Activated naive CD8-positive, alpha-beta T cell treated with anti-CD3 and anti-CD28 coated beads, Interleukin-2, amount 10 ng/mL, durations not matched to agents 7 days and 5 days (primary cell): ENCODE measurements around the gene PIP4K2C. TPM values are rescaled to one million over a fixed set of nuclear protein-coding genes. Genes with fewer than 3 reads are reported as not detected.
"Not testable (repeated sequence)": the region's sequence is repeated elsewhere in the genome, so short reads cannot be mapped to it uniquely, and the experiment has no call there.

Source experiments
- ATAC-seq: fragments of 150-1000 bp; cut with Tn5 transposase; one replicate; pipeline ENCODE4 v1.10.0; 2021; ENCODE audit warnings: low read depth, moderate library complexity
- POLR2A ChIA-PET: fragments of 350-600 bp; sonication (Branson Sonifier 250); formaldehyde crosslinking; loops from one replicate; lab custom pipeline; 2021; ENCODE audit warnings: antibody characterized with exemption; lab: Charles Lee
- DNase-seq: peaks from one replicate; pipeline ENCODE4 v3.0.0; 2021
- H3K27ac Mint-ChIP-seq: one replicate; pipeline ENCODE4 v1.8.0; 2022; ENCODE audit warnings: mild to moderate bottlenecking, mixed read lengths
- H3K27me3 Mint-ChIP-seq: one replicate; pipeline ENCODE4 v1.8.0; 2022; ENCODE audit warnings: mild to moderate bottlenecking, moderate library complexity, mixed read lengths
- H3K36me3 Mint-ChIP-seq: one replicate; pipeline ENCODE4 v1.8.0; 2021; ENCODE audit warnings: mild to moderate bottlenecking, mixed read lengths
- H3K4me1 Mint-ChIP-seq: one replicate; pipeline ENCODE4 v1.8.0; 2021; ENCODE audit warnings: mixed read lengths
- H3K4me3 Mint-ChIP-seq: one replicate; pipeline ENCODE4 v1.8.0; 2022; ENCODE audit warnings: mild to moderate bottlenecking, moderate library complexity, mixed read lengths
- H3K9me3 Mint-ChIP-seq: one replicate; pipeline ENCODE4 v1.8.0; 2021; ENCODE audit warnings: mixed read lengths
- total RNA-seq, 2 experiments: library from RNA; stranded (reverse); gene quantifications; one replicate each; pipeline ENCODE4 v1.2.3, GENCODE V29; 2021

Gene PIP4K2C
- total RNA-seq, 2 experiments from 2014 or later, result 21.6 to 24.1 TPM

DNA sequence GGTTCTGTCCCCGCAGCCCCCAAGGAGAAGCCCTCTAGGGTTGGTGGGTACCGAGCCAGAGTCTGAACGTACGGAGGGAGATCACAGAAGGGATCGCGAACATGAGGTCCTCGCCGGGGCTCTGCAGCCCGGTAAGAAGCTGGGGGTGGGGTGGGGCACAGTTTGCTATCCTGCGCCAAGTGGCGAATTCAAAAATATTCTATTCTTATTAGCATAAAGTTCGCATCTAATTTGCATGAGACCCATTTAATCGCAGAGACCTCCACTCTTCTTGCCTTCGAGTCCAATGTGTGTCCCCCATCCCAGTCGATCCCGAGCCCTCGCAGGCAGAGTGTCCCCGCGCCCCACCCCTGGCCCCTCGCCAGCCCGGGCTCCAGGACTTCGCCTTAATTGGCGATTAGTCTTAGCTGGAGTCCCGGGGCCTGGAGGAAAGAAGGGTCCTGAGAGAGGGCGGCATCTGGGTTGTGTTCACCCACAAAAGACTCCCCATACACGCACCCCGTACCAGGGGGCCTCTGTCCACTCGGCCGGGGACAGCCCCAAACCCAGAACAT, 19.6 kb downstream of the PIP4K2C start:
- no peak for DNase-seq
- no peak for ATAC-seq
- POLR2A ChIA-PET, result interaction anchor here (0.6 to 1.4 kb wide), 4 partner anchors 11 to 152 kb away, joined by 3 to 9 read pairs (median 5); partner anchors contain the start of gene PIP4K2C
- Mint-ChIP-seq H3K4me1 (peaks cover 12% of the 10 kb centered on the region), H3K27me3 (peaks cover 38% of the 10 kb centered on the region), H3K4me3 (peak overlapping the region; percentile 74), H3K27ac (peak overlapping the region; percentile 75), H3K9me3 (no peaks in the 10 kb centered on the region), H3K36me3 (peaks cover 2% of the 10 kb centered on the region)

DNA sequence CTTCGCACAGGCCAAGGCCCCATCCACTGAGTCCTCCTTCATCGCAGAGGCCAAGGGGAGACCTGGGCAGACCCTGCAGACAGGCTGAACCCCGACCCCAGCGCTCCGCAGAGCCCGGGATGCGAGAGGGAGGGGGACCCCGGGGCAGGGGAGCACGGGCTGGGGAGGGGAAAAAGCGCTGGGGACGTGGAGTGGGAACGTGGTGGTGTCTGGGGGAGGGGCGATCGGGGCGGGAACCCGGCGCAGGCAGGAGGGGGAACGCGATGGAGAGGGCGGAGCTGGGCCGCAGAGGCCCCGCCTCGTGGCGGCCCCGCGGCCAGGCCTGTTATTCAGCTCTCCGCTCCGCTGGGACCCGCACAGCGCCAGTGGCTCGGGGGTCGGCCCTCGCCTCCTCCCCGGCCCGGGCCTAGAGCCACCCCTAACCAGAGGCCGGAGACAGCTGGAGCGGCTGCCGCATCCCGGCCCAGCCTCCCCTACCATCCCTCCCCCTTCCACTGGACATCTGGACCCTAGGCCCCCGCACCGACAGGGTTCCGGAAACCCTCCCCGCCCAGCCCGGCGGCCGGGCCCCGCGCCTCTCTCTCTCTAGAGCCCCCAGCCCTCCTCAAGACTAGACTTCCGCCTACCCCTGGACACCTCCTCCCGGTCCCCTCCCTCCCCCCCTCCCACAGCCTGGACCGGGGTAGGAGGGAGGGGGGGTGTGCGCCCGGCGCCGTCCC, 20.3 kb downstream of the PIP4K2C start, which contains the start of gene ARHGEF25:
ARHGEF25 (plus strand) TSS at position 328 of the 719 bp plus-strand sequence. CDS start 460 bp downstream, outside the sequence.
- H3K9me3 Mint-ChIP-seq, result no peaks in the 10 kb centered on the region
- DNase-seq, result peak; percentile 62
- no peaks in the 10 kb centered on the region for H3K36me3 Mint-ChIP-seq
- H3K27ac Mint-ChIP-seq, result peak within 1 kb of the TSS; percentile 75
- POLR2A ChIA-PET, result interaction anchor here (0.6 to 1.4 kb wide), 4 partner anchors 12 to 153 kb away, joined by 3 to 9 read pairs (median 5); partner anchors contain the start of gene PIP4K2C
- H3K4me3 Mint-ChIP-seq, result peak within 1 kb of the TSS; percentile 74
- ATAC-seq, result peak; percentile 71
- peaks cover 43% of the 10 kb centered on the region for H3K27me3 Mint-ChIP-seq
- peaks cover 10% of the 10 kb centered on the region for H3K4me1 Mint-ChIP-seq

DNA sequence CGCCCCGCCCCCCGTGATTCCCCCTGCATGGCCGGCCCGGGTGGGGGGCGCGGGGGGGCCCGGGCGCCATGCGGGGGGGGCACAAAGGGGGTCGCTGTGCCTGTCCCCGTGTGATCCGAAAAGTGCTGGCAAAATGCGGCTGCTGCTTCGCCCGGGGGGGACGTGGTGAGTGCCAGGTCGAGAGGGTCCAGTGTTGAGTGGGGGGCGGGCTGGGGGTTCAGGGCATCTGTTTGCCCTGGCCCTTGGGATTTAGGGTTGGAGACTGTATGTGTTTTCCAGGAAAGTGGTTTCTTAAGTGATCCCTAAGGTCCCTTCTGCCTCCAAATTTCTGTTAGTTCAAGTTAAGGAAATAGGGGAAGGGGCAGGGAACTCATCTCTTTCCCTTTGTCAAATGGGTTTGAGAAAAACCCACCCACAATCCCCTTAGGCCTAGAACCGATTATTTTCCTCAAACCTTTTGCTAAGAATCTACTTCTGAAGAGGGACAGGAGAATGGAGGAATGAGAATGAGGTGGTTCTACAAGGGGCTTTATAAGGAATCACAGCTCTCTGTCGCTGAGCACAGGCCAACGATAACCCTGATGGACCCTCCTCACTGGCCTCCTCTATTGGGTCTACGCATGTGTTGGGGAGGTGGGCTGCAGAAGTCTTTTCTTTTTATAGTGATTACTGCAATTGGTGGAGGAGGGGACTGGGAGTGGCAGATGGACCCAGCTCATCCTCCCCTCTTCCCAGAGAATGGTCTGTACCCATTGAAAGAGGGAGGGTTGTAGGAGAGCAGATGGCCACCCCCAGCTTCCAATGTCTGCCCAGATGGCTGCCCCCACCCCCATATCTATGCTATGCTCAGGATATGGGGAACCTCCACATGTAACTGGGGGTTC, 21.1 kb downstream of the PIP4K2C start:
- POLR2A ChIA-PET, result interaction anchor here (1.0 to 1.4 kb wide), 2 partner anchors 13 to 20 kb away, joined by 7 to 9 read pairs; partner anchors contain the start of gene PIP4K2C
- Mint-ChIP-seq H3K9me3 (no peaks in the 10 kb centered on the region), H3K27me3 (peaks cover 50% of the 10 kb centered on the region), H3K4me3 (peak overlapping the region; percentile 50), H3K27ac (no peak overlapping the region), H3K4me1 (peaks cover 10% of the 10 kb centered on the region), H3K36me3 (no peaks in the 10 kb centered on the region)
- no peak for DNase-seq
- no peak for ATAC-seq

DNA sequence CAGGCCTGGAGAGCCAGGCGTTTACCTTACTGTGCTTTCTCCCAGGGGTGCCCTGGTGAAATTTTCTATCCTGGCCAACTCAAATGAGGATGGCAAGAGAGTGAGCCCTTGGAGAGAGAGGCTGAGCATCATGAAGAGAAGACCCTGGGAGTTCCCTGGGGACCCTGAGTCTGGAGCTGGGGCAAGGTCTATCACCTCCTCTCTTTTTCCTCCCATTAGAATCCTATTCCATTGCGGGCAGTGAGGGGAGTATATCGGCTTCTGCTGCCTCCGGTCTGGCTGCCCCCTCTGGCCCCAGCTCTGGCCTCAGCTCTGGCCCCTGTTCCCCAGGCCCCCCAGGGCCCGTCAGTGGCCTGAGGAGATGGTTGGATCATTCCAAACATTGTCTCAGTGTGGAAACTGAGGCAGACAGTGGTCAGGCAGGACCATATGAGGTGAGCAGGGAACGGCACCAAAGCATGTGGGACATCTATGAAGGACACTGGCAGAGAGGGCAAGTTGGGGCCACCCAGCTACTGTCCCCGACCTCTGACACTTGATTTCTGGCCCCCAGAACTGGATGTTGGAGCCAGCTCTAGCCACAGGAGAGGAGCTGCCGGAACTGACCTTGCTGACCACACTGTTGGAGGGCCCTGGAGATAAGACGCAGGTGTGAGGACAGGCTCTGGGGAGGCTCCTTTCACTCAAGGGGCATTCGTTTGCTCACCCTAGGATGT, 21.9 kb downstream of the PIP4K2C start:
- no peak overlapping the region for H3K4me3 Mint-ChIP-seq
- ATAC-seq (no peak), DNase-seq (no peak)
- no peaks in the 10 kb centered on the region for H3K9me3 Mint-ChIP-seq
- POLR2A ChIA-PET, result no interaction called here
- H3K27me3 Mint-ChIP-seq, result peaks cover 58% of the 10 kb centered on the region
- peaks cover 10% of the 10 kb centered on the region for H3K4me1 Mint-ChIP-seq
- H3K36me3 Mint-ChIP-seq, result no peaks in the 10 kb centered on the region
- H3K27ac Mint-ChIP-seq, result no peak overlapping the region

DNA sequence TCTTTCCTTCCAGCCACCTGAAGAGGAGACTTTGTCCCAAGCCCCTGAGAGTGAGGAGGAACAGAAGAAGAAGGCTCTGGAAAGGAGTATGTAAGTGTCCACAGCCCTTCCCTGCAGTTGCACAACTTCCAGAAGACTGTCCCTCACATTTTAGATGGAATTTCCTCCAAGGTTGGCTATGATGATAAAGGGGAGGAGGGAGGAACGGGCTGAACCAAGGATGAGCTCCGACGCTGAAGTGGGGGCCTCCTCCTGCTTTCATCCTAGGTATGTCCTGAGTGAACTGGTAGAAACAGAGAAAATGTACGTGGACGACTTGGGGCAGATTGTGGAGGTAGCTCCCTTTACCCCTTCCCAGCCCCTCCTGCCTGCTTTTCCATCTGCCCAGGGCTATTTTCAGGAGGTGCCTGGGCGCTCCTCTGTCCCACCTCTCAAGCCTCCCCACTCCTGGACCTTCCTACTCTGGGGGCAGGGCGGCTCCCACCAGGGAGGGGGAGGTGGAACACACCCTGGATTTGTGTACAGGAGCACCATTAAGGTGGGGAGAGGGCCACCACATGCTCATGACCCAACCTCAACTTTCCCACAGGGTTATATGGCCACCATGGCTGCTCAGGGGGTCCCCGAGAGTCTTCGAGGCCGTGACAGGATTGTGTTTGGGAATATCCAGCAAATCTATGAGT, 22.6 kb downstream of the PIP4K2C start:
- Mint-ChIP-seq H3K9me3 (no peaks in the 10 kb centered on the region), H3K4me1 (peaks cover 10% of the 10 kb centered on the region), H3K27me3 (peaks cover 63% of the 10 kb centered on the region), H3K27ac (no peak overlapping the region), H3K36me3 (no peaks in the 10 kb centered on the region), H3K4me3 (no peak overlapping the region)
- POLR2A ChIA-PET, result no interaction called here
- no peak for DNase-seq
- no peak for ATAC-seq

DNA sequence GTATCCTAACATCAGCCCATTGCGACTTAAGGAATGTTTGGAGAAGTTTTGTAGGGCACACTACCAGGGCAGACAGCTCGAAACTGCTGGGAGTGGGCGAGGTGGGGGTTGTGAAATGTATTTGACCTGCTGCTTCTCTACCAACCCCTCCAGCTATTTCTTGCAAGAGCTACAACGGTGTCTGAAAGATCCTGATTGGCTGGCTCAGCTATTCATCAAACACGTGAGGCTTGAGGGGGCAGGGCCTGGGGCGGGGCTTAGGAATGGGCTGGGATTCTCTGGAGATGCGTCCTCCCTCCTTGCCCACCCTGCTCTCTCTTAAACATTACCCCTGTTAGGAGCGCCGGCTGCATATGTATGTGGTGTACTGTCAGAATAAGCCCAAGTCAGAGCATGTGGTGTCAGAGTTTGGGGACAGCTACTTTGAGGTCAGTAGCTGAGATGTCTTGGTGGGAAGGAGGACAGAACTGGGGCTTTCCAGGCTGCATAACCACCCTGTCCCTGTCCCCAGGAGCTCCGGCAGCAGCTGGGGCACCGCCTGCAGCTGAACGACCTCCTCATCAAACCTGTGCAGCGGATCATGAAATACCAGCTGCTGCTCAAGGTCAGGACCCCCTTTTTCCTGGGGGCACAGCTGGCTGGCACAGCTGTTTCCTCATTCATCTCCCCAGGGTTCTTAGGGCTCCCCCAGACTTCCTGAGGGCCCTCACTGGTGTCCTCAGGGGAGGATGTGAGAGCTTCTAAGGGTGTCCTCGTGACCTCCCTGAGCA, 23.4 kb downstream of the PIP4K2C start:
- H3K4me1 Mint-ChIP-seq, result peaks cover 15% of the 10 kb centered on the region
- H3K27me3 Mint-ChIP-seq, result peaks cover 71% of the 10 kb centered on the region
- ATAC-seq (no peak), DNase-seq (no peak)
- POLR2A ChIA-PET, result no interaction called here
- no peak overlapping the region for H3K27ac Mint-ChIP-seq
- H3K36me3 Mint-ChIP-seq, result no peaks in the 10 kb centered on the region
- no peaks in the 10 kb centered on the region for H3K9me3 Mint-ChIP-seq
- no peak overlapping the region for H3K4me3 Mint-ChIP-seq

DNA sequence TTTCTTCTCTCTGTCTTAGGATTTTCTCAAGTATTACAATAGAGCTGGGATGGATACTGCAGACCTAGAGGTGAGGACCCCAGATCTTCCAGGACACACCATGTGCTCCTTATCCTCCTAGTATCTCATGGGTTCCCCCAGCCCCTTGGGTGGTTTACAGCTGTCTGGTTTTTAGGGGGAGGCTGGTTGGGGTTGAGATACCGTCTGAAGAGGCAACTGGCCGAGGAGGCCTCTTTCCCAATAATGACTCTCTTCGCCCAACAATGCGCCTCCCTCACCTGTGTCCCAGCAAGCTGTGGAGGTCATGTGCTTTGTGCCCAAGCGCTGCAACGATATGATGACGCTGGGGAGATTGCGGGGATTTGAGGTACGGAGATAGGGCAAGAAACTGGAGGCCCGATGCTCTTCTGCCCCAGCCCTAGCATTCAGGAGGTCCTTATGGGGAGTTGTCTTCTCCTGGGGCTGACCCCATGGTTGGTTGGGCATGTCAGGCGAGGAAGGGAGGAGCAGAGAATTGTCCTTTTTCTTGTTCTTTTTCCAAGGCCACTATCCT, 24.0 kb downstream of the PIP4K2C start:
- DNase-seq (no peak), ATAC-seq (no peak)
- H3K27me3 Mint-ChIP-seq, result peaks cover 76% of the 10 kb centered on the region
- H3K4me1 Mint-ChIP-seq, result peaks cover 15% of the 10 kb centered on the region
- H3K9me3 Mint-ChIP-seq, result no peaks in the 10 kb centered on the region
- no peak overlapping the region for H3K4me3 Mint-ChIP-seq
- no peak overlapping the region for H3K27ac Mint-ChIP-seq
- no peaks in the 10 kb centered on the region for H3K36me3 Mint-ChIP-seq
- POLR2A ChIA-PET, result no interaction called here

DNA sequence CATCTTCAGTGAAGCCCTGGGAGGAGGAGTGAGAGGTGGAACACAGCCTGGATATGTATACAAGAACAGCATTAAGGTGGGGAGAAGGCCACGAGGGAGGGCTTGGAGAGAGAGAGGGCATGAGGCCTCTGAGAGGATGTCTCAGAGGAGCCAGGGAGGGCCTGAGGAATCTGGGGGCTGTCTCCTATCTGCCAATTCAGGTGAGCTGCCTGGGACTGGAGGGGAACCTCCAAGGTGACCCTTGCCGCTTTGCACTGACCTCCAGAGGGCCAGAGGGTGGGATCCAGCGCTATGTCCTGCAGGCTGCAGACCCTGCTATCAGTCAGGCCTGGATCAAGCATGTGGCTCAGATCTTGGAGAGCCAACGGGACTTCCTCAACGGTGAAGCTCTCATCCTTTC, 24.6 kb downstream of the PIP4K2C start:
- Mint-ChIP-seq H3K9me3 (no peaks in the 10 kb centered on the region), H3K4me3 (no peak overlapping the region), H3K36me3 (no peaks in the 10 kb centered on the region), H3K27ac (no peak overlapping the region), H3K4me1 (peaks cover 18% of the 10 kb centered on the region), H3K27me3 (peaks cover 77% of the 10 kb centered on the region)
- ATAC-seq, result no peak
- no peak for DNase-seq
- POLR2A ChIA-PET, result no interaction called here

DNA sequence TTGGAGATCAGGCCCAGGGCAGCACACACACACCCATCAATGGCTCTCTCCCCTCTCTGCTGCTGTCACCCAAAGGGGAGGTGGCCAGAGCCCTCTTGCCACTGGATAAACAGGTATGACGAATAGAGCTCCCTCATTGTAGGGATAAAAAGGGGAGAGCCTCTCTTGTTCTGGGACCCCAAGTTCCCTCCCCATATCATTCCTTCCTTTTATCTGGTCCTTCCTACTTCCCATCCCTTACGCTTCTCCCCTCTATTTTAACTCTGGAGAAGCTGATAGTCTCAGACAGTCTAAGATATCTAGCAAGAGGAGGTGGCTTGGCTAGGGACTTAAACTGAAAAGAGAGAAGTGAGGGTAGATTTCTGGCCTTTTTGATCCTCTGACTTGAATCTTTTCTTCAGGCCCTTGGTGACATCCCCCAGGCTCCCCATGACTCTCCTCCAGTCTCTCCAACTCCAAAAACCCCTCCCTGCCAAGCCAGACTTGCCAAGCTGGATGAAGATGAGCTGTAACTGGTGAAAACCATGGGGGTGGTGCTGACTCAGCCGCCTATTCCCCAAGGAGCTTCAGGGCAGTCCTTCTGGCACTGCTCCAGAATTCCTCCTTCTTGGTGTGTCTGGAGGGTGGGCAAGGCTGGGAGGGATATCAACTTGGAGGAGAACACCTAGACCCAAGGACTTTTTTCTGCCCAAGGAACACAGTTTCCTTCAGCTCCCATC, 25.6 kb downstream of the PIP4K2C start:
- ATAC-seq (no peak), DNase-seq (no peak)
- Mint-ChIP-seq H3K27ac (no peak overlapping the region), H3K4me1 (peaks cover 24% of the 10 kb centered on the region), H3K4me3 (no peak overlapping the region), H3K36me3 (no peaks in the 10 kb centered on the region), H3K9me3 (no peaks in the 10 kb centered on the region), H3K27me3 (peaks cover 82% of the 10 kb centered on the region)
- POLR2A ChIA-PET, result no interaction called here

DNA sequence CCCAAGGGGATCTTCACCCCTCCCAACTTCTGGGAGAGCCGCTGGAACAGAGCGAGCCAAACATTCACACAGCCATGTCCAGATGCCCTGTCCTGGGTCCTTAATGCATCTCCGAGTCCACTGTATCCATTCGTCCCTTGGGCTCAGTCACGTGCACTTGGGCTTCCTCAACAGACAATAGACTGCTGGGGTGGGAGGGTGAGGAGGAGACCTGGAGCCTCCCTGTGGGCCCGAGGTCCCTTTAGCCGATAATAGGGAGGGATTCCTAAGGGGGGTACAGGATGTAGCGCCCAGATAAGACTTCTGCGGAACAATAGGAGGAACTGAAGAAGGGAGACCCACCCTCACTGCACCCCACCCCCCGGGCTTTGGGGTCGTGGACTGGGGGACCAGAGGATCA, 26.9 kb downstream of the PIP4K2C start:
- peaks cover 84% of the 10 kb centered on the region for H3K27me3 Mint-ChIP-seq

DNA sequence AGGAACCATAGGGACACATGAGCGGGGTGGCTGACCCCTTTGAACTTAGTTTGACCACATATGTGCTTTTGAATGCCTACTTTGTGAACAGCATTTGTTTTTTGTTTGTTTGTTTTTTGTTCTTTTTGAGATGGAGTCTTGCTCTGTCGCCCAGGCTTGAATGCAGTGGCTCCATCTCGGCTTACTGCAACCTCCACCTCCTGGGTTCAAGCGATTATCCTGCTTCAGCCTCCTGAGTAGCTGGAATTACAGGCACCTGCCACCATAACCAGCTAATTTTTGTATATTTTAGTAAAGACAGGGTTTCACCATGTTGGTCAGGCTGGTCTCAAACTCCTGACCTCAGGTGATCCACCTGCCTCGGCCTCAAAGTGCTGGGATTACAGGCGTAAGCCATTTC, 27.4 kb downstream of the PIP4K2C start:
- DNase-seq, H3K36me3 Mint-ChIP-seq, H3K9me3 Mint-ChIP-seq, H3K4me3 Mint-ChIP-seq, H3K27ac Mint-ChIP-seq, ATAC-seq, POLR2A ChIA-PET: not testable (repeated sequence)
- peaks cover 27% of the 10 kb centered on the region for H3K4me1 Mint-ChIP-seq
- H3K27me3 Mint-ChIP-seq, result peaks cover 84% of the 10 kb centered on the region

More for the DNA sequence above, 26.9 kb downstream of the PIP4K2C start:
- no peak overlapping the region for H3K4me3 Mint-ChIP-seq
- peaks cover 27% of the 10 kb centered on the region for H3K4me1 Mint-ChIP-seq
- H3K36me3 Mint-ChIP-seq, result no peaks in the 10 kb centered on the region
- no peak for ATAC-seq
- H3K27ac Mint-ChIP-seq, result no peak overlapping the region
- H3K9me3 Mint-ChIP-seq, result no peaks in the 10 kb centered on the region
- POLR2A ChIA-PET, result no interaction called here
- no peak for DNase-seq
